GM19324 (cell line): ENCODE measurements around the gene MAEA.

ENCODE experiments used
- ATAC-seq: cut with Tn5 transposase; IDR thresholded peaks from one replicate; pipeline ENCODE4 v1.9.1; 2021; ENCODE audit warnings: mild to moderate bottlenecking, moderate library complexity; ENCODE audit not compliant: unreplicated experiment, low FRiP score

MAEA gene

GRCh38 chr4:1349359-1350168 lies 59.9 kb downstream of the MAEA start:
- ATAC-seq: no peak

DNA sequence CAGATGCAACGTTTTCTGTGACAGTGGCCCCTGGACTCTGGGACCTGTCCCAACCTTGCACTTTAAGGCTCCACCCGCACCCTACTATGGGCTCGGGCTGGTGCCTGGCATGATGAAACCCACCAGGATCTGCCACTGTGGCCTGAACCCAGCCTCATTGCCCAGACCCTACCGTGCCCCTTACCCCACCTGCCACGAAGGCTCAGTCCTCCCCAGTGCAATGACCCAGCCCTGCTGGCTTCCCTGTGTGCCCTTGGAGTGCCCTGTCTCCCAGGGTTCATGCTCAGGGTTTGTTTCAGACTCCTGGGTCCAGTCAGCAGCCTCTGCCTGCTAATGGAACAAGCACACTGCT lies 60.5 kb downstream of the MAEA start:
- ATAC-seq: no peak

GRCh38 chr4:1351854-1352566 lies 62.3 kb downstream of the MAEA start:
- no peak for ATAC-seq

DNA sequence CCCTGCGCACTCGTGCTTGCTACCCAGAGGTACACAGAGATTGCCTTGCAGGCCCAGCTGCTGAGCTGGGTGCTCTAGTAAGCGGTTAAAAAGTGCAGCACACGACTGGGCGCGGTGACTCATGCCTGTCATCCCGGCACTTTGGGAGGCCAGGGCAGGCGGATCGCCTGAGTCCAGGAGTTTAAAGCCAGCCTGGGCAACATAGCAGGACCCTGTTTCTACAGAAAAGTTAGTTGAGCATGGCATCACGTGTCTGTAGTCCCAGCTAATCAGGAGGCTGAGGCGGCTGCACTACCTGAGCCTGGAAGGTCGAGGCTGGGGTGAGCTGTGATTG lies 62.8 kb downstream of the MAEA start:
- no peak for ATAC-seq

DNA sequence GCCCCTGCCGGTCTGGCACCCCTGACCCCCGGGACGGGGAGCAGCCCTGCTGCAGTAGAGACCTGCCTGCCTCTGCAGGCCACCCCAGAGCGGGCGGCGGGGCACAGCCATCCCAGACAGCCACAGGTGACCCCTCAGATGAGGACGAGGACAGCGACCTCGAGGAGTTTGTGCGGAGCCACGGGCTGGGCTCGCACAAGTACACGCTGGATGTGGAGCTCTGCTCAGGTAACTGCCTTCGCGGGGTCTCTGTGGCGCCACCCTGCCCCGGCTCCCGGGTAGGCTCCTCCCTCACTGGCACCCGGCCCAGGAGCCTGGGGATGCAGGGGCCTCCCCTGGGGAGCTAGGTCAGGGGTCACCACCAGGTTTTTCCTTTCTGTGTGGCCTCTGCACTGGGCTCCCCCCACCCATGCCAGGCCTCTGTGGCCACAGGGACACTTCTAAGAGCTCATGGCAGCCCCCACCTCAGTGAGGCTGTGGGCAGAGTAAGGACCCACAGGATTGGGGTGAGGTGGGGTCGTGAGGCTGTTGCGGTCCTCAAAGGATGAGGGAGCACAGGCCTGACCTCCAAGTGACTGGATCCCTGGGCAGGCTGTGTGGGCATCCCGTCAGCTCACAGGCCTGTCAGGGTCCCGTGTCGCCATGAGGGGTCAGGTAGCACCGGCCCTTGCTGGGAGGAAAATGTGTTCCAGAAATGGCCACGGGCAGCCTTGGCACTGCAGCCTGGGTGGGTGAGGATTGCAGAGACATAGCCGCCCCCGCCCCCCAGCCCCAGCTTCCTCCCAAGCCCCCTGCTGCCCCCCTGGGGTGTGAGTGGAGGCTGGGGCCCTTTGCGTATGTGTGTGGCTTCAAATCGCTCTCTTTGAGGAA lies 63.7 kb downstream of the MAEA start:
- ATAC-seq: no peak

DNA sequence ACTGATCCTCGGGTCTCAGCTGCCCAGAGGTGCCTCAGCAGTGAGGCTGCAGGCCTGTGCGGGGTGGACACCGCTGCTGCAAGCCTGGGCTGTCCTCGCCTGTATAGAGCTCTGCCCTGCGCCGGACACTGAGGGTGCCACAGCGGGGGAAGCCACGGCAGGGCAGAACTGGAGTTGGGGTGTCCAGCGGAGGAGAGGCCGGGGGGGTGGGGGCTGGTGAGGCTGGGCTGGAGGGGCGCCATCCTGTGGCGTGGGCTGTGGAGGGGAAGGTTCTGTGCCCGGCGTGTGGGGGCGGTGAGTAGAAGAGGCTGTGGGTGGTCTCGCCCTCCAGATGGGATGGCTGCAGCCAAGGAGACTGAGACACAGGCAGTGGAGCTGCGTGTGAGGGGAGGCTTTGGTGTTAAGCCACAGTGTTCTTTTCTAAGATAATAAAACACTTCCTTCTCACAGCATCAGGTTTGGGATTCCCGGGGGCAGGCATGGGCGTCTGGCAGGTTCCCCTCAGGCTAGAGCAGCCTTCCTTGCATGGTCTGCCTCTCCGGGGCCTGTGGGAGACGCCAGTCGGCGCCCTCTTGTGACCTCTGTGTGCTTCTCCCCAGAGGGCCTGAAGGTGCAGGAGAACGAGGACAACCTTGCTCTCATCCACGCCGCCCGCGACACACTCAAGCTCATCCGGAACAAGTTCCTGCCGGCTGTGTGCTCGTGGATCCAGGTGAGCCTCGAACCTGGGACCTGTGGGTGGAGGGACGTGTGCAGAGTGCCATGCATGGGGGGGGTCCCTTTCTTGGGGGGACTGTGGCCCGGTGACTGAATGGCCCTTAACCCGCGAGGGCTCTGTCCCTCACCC lies 64.7 kb downstream of the MAEA start:
- no peak for ATAC-seq

GRCh38 chr4:1354983-1355275 lies 65.2 kb downstream of the MAEA start:
- no peak for ATAC-seq

DNA sequence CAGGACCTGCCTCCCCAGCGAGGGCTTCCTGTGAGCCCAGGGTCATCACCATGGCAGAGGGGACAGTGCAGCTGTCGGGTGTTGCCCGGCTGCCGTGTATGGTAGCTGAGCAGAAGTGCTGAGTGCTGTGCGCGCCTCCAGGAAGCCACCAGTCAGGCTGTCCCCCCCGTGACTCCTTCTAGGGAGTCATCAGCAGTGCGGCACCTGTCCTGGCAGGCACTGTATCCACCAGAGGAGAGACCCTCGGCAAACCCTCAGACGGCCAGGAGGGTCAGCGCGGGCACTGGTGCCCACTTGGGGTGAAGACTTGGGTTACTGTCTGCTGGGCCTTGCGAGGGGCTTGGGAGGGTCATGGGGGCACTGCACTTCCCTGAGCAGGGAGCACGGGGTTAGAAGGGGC lies 65.7 kb downstream of the MAEA start:
- ATAC-seq: no peak

DNA sequence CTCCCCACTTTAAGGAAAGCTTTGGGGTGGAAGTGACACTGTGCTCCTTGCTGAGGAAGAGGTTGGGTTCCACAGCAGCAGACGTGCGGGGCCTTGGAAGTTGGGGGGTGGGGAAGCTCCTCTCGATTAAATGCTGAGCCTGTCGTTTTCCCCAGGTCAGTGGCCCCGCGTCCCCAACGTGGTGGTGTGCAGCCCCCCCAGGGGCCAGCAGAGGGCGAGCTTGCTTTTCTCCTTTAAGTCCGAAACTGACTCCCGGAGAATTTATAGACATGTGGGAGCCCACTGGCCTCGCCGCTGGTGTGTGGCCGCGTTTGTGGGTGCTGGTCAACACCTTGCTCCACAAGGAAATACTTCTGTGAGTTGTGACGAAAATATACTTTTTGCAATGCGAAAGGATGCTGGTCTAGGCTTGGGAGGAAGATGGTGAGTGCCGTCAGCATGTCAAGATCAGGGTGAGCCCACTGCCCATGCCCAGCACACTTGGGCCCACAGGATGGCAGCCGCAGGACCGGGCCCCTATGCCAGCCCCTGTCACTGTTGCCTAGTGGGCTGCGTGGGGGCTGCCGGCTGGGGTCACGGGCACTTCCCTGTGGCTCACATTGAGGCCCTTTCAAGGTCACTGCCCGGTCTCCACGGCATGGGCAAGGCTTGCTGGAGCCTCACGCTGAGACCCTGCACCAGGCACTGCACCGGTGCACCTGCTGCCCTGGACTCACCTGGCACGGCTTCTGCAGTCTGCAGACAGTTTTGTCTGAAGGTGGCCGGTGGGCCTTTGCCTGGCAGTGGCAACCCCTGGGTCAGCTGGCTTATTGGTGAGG lies 66.7 kb downstream of the MAEA start:
- no peak for ATAC-seq

DNA sequence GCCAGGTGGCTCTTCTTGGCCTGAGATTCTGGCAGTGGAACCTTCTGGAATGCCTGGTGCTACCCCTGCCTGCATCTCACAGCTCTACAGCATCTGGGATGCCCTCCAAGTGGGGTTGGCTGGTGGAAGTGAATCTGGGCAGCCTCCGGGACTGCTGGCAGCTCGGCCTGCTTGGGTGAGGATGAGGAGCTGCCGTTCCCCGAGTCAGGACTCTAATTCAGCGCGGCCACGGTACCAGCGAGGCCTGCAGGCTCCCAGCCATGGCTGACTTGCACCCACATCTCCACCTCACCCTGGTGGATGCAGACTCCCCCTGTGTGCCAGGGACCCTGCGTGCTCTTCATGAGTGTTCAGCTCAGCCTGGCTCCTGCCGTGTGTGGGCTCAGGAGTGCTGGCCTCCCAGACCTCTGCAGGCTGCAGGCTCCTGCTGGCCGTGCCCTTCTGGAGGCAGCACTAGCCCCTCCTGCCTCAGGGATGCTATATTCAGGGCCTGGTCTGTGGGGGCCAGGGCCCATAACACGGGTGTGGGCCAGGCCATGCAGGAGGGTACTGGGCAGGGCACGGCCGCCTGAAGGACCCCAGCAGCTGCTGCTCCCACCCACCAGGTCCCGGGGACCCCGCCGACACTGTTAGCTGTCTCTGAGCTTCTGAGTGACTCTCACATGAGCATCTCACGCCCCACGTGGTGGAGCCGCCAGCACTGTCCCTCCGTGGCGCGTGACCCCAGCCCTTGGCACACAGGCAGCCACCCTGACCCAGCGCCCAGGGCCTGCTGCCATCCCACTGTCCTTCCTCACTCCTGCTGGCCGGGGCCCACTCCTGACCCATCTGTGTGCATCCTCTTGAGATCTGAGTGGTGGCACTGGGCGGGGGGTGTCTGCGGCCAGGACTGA lies 67.9 kb downstream of the MAEA start:
- ATAC-seq: no peak

- no peak for ATAC-seq
These were observed 68.9 kb downstream of the MAEA start for GRCh38 chr4:1358421-1359143.

- no peak for ATAC-seq
These were observed 69.4 kb downstream of the MAEA start for GRCh38 chr4:1359144-1359501.

- no peak for ATAC-seq
These were observed 70.3 kb downstream of the MAEA start for GRCh38 chr4:1359976-1360375.

DNA sequence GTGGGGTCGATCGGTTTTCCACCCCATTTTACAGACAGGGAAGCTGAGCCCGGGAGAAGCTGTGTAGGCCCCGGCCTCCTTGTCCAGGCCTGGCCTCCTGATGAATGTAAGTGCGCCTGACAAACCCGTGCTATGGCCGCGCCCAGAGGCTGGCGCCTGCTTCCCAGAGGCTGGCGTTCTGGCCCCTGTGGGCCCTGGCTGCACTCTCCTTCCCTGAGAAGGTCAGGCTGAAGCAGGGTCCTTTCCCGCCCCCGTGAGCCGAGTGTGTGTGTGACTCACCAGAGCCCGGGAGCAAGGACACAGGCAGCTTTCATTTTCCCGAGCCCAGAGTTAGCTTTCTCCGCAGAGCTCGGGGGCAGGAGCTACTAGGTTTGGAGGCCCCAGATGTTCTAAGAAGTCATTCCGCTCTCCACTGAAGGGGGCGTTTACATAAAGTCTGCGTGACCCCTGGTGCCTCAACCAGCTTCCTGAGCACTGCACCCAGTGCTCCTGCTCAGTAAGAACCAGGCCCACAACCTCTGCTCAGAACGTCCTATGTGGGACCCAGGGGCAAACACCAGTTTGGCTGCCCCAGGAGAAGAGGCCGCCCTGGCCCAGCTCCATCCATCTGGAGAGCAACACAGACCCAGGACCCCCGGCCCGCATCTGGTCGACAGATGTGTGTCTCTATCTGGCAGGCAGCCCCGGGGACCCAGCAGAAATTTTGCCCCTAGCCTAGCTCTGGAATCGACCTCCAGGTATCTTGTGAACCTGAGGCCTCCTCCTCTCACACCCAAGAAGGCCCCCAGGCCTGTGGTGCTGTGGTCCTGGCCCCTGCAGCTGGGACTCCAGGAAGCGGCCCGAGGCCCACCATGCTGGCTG lies 71.0 kb downstream of the MAEA start:
- ATAC-seq: no peak

DNA sequence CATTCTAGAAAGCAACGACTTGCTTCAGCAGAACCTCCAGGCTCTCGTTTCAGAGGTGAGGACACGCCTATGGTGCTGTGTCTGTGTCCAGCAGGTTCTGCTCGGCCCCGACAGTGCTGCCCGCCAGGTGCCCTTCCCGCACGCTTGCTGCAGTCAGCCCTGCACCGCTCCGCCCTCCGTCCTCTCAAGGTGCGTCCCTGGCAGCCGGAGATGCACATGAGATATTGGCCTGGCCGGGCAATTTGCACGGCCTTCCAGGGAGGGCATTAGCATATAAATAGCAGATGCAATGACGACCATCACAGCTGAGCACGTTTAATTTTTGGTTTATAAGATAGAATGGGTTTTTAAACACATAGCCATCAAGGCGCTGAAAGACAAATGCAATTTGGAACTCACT lies 71.7 kb downstream of the MAEA start:
- no peak for ATAC-seq

- ATAC-seq: no peak
These were observed 72.4 kb downstream of the MAEA start for GRCh38 chr4:1362046-1362445.

DNA sequence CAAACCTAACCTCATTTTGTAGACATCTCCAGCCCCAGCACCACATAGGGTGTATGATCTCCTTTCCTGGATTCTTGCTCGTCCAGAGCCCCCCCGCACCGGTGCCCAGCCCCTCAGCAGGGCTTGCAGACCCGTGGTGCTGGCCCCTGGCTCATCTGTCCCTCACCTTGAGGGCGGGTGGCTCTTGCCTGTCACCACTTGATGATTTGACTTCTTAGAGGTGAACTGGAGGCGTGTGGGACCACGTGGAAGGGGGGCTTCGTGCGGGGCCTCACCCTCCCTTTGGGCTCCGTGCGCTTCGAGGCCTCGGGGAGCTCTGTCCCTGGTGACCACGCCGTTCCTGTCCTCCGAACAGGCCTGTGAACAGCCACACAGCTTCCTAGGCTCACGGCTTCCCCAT lies 72.8 kb downstream of the MAEA start:
- ATAC-seq: no peak
